GM19438 (cell line): ENCODE results near the gene UROC1.
"Not testable (repeated sequence)": the region's sequence is repeated elsewhere in the genome, so short reads cannot be mapped to it uniquely, and the experiment has no call there.

Experiments used
- ATAC-seq: cut with Tn5 transposase; IDR thresholded peaks from one replicate; pipeline ENCODE4 v1.9.1; 2021; ENCODE audit warnings: low read depth; ENCODE audit not compliant: unreplicated experiment

Gene UROC1

DNA sequence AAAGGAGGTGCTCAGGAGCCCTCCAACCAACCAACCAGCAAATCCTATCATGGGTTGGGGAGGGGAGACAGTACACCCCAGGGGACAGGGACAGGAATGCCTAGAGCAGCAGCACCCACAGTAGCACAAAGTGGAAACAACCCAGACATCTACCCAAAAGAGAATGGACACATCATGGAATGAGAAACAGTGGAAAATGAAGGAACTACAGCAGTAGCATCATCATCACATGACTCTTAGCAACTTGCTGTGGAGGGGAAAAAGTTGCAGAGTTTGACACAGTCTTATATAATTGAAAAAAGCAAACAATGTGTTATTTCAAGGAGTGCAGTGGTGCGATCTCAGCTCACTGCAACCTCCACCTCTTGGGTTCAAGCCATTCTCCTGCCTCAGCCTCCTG lies 30.1 kb upstream of the UROC1 start:
- no peak for ATAC-seq

DNA sequence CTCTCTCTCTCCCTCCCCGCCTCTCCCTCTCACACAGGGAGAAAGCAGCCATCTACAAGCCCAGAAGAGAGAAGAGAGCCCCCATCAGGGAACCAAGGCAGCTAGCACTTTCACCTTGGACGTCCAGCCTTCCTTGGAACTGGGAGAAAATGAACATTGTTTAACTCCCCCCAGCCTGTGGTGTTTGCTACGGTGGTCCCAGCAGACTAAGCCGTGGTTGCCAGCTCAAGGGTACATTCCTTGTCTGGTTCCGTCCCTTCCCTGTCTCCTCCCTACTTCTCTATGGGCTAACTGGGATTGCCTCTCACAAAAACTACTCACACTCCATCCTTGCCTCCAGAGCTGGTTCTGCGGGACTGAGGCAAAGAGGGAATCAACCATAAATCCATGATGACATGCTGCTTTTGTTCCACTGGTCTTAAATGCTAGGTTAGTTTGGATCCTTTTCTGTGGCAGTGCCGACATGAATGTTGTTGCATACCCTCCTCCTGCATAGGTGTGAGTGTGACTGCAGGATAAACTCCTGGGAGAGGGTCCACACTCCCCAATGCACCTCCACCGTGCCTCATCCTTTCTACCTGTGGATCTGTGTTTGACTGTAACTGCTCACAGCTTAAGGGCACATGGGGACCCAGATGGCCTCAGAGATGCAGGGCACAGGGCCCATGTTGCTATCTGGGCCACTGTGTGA lies 29.1 kb upstream of the UROC1 start:
- ATAC-seq = no peak

DNA sequence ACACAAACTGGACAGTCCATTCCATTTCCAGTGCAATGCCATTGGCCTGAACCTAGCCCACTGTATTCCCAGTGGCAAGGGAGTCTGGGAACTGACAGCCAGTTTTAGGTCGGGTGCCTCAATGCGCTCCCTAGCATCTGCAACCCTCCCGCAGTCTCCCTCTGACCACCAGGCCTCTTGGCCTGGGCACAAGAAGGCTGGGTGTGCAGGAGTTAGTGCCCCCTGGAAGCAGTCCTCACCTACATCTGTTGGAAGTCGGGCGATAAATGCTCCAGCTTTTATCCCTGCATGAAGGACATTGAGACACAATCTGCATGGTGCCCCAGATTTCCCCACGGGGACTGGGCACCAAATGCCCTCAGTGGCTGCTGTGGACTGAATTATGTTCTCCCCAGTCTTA lies 28.4 kb upstream of the UROC1 start:
- ATAC-seq = no peak

DNA sequence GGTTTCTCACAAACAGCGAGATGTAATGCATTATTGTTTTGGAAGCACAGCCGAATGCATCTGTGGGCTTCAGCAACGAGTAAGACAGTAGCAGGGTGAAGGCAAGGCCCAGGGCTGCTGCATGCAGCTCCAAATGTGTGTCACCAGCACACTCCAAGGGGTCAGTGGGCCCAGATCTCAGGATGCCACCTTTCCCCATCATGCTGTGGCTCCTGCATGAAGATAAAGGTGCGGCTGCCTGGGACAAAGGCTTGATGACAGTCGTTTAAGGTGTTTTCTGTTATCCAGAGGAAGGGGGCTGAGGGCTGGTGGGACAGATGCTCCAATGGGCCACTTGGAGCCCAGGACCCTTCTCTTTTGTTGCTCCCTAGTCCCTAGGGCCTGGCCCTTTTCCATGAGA lies 28.0 kb upstream of the UROC1 start:
- ATAC-seq = no peak

DNA sequence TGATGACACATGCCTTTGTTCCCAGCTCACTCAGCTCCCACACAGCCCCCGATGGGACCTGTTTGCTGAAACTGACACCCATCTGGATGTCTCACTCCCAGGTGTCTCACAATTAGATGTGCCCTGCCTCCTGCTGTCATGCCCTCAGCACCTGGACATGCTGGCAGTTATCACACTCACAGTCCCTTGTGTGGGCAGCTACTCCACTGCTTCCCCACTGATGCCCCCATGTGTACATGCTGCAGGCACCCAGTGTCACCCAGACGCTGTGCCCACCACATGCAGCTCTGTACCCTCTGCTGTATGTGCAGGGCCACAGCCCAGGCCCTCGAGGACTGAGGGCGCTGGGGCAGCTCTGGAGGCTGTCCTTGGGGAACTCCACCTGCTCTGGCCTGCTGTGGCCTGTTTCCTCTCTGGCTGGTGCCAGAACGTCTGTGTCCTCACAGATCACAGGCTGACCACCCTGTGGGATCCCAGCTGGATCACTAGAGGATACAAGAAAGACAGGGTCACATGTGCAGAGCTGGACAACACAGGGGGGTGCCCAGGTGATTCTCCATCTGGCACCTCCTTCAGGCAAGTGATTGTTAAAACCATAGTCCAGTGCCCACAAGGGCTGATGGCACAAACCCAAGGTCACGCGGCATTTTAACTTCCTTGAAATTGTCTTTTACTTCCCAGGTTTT lies 27.2 kb upstream of the UROC1 start:
- ATAC-seq = no peak

DNA sequence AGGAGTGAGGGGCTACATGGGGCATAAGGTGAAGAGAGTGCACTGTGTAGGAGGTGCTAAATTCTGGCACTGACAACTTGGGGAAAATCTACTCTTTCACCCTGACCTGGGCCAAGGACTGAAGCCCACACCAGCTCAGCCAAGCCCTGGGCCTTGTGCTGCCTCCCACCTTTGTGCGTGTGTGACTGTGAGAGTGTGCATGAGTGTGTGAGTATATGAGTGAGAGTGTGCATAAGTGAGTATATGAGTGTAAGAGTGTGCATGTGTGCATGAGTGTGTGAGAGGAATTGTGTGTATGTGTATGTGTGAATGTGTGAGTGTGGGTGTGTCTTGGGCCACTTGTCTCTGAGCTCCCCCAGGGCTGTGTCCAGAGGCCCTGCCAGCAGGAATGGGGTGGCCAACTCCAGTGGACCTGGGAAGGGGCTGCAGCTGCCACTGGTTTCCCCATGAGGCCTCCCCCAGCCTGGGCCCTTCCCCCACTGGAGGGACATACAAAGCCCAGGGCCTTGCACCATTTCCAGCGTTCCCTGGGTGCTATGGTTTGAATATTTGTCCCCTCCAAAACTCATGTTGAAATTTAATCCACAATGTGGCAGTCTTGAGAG lies 26.0 kb upstream of the UROC1 start:
- no peak for ATAC-seq

DNA sequence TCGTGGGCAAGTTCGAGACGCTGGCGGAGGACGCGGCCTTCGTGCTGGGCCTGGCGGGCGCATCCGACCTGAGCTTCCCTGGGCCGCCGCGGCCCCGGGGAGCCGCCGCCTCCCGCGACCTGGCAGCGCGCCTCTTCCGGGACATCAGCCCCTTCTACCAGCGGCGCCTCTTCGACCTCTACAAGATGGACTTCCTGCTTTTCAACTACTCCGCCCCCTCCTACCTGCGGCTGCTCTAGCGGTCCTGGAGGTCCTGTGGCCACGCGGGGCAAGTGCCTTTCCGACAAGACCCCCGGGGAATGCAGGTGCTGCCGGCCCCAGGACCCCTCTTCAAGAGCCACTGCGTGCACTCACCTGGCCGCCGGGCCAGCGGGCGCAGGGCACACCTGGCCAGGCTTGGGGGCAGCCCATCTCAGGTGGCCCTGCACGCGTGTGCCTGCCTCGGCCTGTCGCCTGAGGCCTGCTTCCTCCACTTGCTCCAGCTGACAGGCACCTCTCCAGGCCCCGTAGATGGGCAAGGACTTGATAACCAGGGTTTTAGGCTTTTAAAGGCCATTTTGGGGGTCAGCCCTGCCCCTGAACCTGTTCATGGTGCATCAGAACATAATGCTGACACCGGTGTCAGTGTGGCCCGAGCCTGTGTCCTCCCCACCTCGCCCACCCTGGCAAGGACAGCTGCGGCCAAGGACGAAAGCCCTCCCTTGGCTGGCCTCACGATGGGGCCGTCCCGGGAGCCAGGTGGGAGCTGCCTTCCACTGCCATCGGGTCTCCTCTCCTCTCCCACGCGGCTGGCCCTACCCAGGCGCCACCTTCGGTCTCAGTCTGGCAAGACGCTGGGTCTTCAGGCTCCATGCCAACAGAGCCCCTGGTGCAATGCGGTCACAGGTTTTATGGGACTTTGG lies 25.0 kb upstream of the UROC1 start:
- ATAC-seq = no peak

DNA sequence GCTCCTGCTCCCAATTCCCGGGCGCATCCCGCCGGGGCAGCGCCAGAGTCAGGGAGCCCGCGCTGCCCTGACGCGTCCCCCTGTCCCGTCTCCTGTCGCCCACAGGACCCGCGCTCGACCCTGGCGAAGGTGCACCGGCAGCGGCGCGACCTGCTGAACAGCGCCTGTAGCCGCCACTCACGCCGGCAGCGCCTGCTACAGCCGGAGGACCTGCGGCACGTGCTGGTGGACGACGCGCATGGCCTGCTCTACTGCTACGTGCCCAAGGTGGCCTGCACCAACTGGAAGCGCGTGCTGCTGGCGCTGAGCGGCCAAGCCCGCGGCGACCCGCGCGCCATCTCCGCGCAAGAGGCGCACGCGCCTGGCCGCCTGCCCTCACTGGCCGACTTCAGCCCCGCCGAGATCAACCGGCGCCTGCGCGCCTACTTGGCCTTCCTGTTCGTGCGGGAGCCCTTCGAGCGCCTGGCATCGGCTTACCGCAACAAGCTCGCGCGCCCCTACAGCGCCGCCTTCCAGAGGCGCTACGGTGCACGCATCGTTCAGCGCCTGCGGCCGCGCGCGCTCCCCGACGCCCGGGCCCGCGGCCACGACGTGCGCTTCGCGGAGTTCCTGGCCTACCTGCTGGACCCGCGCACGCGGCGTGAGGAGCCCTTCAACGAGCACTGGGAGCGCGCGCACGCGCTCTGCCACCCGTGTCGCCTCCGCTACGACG lies 24.2 kb upstream of the UROC1 start:
- ATAC-seq = no peak

DNA sequence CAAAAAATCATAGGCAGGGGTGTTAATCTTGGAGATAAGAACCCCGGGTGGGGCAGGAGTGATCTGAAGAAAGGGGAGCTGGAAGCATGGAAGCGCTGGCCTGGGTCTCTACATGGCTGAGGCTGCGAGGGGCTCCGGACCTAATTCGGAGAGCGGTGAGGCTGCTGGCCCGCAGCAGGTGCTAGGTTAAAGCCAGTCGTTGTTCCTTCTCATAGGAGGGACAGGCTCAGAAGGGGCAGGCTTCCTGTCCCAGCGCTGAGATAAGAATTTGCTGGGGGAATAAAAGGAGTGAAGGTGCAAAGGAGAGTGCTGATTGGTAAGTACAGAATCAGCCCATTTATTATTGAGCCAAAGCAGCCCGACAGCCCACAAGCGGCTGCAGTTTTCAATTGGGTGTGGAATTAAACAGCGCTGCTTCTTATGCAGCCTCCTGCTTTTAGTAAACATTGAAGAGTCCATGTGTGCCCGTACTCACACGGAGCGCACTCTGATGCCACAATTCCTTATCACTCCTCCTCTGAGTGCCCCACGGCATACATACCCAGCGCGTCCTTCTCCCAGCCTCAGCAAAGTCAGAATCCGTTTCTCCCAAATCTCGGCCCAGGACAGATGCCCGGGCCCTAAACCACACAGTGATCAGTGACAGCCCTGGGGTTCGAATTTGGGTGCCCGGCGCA lies 23.5 kb upstream of the UROC1 start:
- no peak for ATAC-seq

DNA sequence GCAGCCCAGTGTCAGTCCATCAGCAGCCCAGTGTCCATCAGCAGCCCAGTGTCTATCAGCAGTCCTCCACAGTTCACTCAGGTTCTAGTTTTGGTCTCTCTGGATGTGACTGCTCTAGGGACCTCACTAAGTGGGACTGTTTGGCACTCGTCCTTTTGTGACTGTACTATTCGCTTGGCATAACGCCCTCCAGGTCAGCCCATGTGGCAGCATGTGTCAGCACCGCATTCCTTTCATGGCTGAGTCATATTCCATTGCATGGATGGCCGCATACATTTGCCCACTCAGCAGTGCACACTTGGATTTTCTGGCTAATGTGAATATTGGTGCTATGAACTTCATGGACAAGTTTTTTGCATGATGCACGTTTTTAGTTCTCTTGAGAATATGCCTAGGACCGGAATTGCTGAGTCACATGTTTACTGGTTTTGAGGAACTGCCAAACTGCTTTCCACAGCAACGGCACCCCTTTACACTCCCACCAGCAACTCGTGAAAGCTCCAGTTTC lies 22.8 kb upstream of the UROC1 start:
- no peak for ATAC-seq

DNA sequence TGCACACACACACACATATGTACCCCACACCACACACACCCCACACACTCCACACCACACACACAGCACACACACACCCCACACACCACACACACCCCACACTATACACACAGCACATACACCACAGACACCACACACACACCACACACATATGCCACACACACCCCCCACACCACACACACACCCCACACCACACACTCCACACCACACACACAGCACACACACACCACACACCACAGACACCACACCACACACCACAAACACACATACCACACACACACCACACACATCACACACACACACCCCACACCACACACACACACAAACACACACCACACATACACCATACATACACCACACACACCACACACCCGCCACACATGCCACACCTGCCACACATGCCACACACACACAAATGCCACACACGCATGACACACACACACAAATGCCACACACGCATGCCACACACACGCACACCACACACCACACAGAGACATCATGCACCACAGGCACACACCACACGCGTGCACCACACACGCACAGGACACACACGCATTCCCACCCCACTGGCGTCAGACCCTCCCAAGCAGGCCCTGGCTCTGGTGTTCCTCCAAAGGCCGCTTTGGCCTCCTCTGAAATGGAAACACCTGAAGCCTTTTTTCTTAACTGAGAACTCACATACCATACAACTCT lies 22.1 kb upstream of the UROC1 start:
- ATAC-seq = no peak

DNA sequence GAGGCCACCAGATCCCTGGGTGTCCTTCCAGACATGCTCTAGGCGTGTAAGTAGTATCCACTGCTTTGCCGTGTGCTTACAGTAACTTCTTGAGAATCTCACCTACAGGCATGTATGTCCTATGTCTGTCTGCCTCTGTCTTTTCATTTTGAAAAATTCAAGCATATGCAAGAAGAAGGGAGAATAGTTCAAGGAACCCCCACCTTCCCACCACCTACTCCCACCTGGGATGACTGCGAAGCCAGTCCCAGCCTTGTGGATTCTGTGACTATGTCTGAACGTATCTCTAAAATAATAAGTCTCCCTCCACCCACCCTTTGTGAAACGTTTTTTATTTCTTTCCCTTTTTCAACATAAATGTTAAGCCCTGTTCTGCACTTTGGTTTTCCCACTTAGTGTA lies 21.4 kb upstream of the UROC1 start:
- no peak for ATAC-seq

DNA sequence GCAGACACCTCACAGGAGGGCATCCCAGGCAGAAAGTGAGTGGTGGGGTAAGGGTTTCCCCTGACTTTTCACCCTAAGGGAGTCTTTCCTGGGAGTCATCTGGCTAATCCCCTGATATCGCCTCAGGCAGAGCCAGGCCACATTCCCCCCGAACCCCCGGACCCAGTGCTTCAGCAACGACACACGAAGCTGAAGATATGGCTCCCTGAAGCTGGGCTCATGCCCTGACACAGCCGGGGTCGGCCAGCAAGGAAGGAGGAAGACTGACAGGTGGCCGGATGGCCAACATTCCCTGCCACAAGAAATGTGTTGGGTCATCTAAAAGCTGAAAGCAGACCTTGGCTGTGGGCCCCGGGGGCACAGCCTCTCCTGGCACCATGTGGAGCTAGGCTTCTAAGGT lies 20.7 kb upstream of the UROC1 start:
- ATAC-seq = no peak

DNA sequence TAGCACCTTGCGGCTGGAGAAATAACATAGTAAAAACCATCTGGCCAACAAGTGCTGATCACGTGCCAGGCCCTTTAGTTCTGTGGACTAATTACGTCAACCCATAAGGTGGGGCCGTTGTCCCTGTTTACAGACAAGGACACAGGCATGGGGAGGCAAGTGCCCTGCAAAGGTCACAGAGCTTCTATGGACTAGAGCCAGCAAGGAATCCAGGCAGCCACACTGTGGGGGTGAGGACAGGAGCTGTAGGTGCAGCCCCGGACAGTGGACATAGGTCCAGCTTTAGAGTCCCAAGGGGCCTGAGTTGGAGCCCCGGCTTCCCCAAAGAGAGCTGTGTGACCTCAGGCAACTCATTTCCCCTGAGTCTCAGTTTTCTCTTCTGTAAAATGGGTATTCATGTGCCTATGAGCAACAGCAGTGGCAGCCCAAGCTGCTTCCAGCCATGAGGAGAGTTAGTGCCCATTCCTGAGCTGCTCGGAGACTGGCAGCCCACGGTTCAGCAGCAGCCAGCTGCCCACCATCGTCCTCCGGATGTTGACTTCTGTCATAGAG lies 20.2 kb upstream of the UROC1 start:
- ATAC-seq = no peak

DNA sequence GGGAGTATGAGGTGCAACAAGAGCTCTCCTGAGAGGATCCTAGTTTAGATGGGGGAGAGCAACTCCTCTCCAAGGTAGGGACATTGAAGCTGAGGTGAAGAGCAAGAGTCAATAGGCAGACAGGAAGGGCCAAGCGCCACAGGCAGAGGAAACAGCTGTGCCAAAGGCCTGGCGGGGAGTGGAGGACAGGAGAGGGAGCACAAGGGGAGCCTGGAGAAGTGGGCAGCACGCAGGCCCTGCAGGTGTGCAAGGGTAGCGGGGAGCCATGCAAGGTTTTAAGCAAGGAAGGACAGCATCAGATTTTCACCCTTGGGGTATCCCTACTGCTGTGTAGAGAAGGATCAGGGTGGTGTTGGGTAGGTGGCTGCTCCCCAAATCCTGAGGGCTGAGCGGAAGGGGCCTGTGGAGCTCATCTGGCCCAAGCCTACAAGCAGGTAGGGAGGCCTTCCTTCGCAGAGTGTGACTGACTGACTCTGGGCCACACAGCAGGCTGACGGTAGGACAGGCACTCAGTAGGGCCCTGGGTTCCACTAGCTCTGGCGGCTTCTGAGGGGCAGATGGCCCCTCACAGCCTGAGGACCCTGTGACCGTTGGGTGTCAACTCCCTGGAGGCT lies 19.6 kb upstream of the UROC1 start:
- no peak for ATAC-seq

DNA sequence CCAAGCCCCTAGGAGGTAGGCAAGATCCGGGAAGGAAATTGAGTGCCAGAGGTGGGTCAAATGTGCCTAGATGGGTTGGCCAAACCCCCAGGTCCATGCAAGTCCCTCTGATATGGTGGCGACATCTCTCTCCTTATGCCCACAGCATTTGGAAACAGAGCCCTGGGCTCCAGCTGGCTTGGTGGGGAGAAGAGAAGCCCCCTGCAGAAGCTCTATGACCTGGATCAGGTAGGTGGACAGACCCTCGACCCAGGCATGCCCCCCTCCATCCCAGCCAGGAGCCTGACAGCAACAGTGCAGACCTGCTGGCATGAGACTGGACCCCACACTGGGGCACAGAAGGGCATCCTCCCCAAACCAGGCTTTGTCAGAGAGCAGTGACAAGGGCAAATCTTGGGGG lies 18.6 kb upstream of the UROC1 start:
- ATAC-seq = no peak

DNA sequence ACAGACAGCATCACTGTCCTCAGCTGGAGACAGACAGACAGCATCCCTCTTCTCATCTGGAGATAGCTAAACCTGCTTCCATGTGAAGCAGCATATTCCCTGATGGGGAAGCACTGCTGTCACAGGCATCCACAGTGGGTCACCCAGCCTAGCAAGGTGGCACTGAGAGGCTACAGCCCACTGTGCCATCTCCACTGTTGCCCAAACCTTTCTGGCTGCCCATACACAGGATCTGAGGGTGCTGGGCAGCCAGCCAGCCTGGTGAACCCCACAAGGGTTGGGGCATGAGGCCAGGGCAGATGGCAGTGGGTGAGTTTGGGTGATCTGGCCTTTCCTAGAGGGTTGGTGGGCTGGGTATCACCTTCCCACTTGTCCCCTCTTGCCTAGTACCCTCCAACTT lies 18.1 kb upstream of the UROC1 start:
- ATAC-seq = no peak

DNA sequence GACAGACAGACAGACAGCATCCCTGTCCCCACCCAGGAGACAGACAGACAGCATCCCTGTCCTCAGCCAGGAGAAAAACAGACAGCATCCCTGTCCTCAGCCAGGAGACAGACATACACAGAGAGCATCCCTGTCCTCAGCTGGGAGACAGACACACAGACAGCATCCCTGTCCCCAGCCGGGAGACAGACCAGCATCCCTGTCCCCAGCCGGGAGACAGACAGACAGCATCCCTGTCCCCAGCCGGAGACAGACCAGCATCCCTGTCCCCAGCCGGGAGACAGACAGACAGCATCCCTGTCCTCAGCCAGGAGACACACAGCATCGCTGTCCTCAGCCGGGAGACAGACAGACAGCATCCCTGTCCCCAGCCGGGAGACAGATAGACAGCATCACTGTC lies 17.1 kb upstream of the UROC1 start:
- ATAC-seq = not testable (repeated sequence)
